Measurements from ENCODE around the gene GAK.
"Not testable (repeated sequence)": the region's sequence is repeated elsewhere in the genome, so short reads cannot be mapped to it uniquely, and the experiment has no call there.

GAK gene

GRCh38 chr4:931960-932712, at the start of gene GAK, which contains the start of gene TMEM175:
TSS of gene GAK (minus strand) at chr4:932316. CDS start at chr4:932187, 129 bp downstream.
TSS of gene TMEM175 (plus strand) at chr4:932460. CDS start at chr4:947740, 15,280 bp downstream.
- peak; percentile 97 for DNase-seq

- no peak for DNase-seq
Observed at GRCh38 chr4:978957-979701, 47.0 kb upstream of the GAK start.

- DNase-seq: not testable (repeated sequence)
Observed at GRCh38 chr4:976016-976415, 43.9 kb upstream of the GAK start.

GRCh38 chr4:974668-975067, 42.6 kb upstream of the GAK start:
- no peak for DNase-seq

GRCh38 chr4:973431-974397, 41.6 kb upstream of the GAK start, which contains the start of gene DGKQ:
TSS of gene DGKQ (minus strand) at chr4:973569. CDS start at chr4:973482, 87 bp downstream.
- DNase-seq: peak; percentile 93

GRCh38 chr4:972651-973424, 40.7 kb upstream of the GAK start:
- DNase-seq: peak; percentile 64

GRCh38 chr4:971666-972500, 39.8 kb upstream of the GAK start:
- DNase-seq: no peak

GRCh38 chr4:970854-971520, 38.9 kb upstream of the GAK start:
- no peak for DNase-seq

GRCh38 chr4:970046-970745, 38.1 kb upstream of the GAK start:
- DNase-seq: peak; percentile 75

GRCh38 chr4:968621-969394, 36.7 kb upstream of the GAK start:
- DNase-seq: no peak

GRCh38 chr4:968221-968620, 36.1 kb upstream of the GAK start:
- DNase-seq: no peak

GRCh38 chr4:967113-968104, 35.3 kb upstream of the GAK start:
- no peak for DNase-seq

- no peak for DNase-seq
Observed at GRCh38 chr4:966266-967112, 34.4 kb upstream of the GAK start.

GRCh38 chr4:965766-966134, 33.6 kb upstream of the GAK start:
- DNase-seq: no peak

- DNase-seq: no peak
Observed at GRCh38 chr4:965048-965765, 33.1 kb upstream of the GAK start.

All from CD4-positive, alpha-beta T cell treated with Interleukin-12 subunit alpha and Interleukin-12 subunit beta, for 1 hour (primary cell).